SK-N-SH treated with all-trans-retinoic acid at 6 μM for 48 hours (cell line): Measurements from ENCODE around the gene EBF3.
A peak's percentile ranks its signal among the peaks of the same experiment; 100 is the strongest.

ENCODE experiments used
- ATAC-seq: fragments of 200-7000 bp; cut with Tn5 transposase; 3 replicates; pipeline ENCODE4 v1.9.1; 2020; ENCODE audit warnings: mild to moderate bottlenecking, moderate library complexity
- BACH2 ChIP-seq: fragments of 250-450 bp; sonication (Bioruptor Pico); IDR thresholded peaks from 2 replicates; pipeline ENCODE4 v1.9.0; 2021; ENCODE audit warnings: mild to moderate bottlenecking, borderline replicate concordance
- CREB5 ChIP-seq: fragments of 250-450 bp; sonication (Bioruptor Pico); IDR thresholded peaks from 2 replicates; pipeline ENCODE4 v1.5.1; 2020; ENCODE audit warnings: low read depth, mild to moderate bottlenecking, moderate library complexity
- CSRNP3 ChIP-seq: fragments of 250-450 bp; sonication (Bioruptor Pico); IDR thresholded peaks from 2 replicates; pipeline ENCODE4 v1.5.1; 2021; ENCODE audit warnings: mild to moderate bottlenecking, moderate library complexity
- ESRRG ChIP-seq: fragments of 250-450 bp; sonication (Bioruptor Pico); IDR thresholded peaks from 2 replicates; pipeline ENCODE4 v1.6.1; 2021; ENCODE audit warnings: mild to moderate bottlenecking
- GLIS3 ChIP-seq: fragments of 250-450 bp; sonication (Bioruptor Pico); IDR thresholded peaks from 2 replicates; pipeline ENCODE4 v1.5.0; 2020; ENCODE audit warnings: mild to moderate bottlenecking, moderate library complexity
- ISL1 ChIP-seq: fragments of 250-450 bp; sonication (Bioruptor Pico); IDR thresholded peaks from 2 replicates; pipeline ENCODE4 v2.1.2; 2022; ENCODE audit warnings: mild to moderate bottlenecking, moderate library complexity
- PATZ1 ChIP-seq: fragments of 250-450 bp; sonication (Bioruptor Pico); IDR thresholded peaks from 2 replicates; pipeline ENCODE4 v1.8.0; 2020; ENCODE audit warnings: mild to moderate bottlenecking, moderate library complexity, borderline replicate concordance
- POU6F1 ChIP-seq: fragments of 250-450 bp; sonication (Bioruptor Pico); IDR thresholded peaks from 2 replicates; pipeline ENCODE4 v1.8.0; 2021; ENCODE audit warnings: low read depth, mild to moderate bottlenecking, moderate library complexity, borderline replicate concordance
- RARB ChIP-seq: fragments of 250-450 bp; sonication (Bioruptor Pico); IDR thresholded peaks from 2 replicates; pipeline ENCODE4 v1.8.0; 2021; ENCODE audit warnings: mild to moderate bottlenecking, moderate library complexity
- SNAI2 ChIP-seq: fragments of 250-450 bp; sonication (Bioruptor Pico); IDR thresholded peaks from 2 replicates; pipeline ENCODE4 v1.5.0; 2020; ENCODE audit warnings: mild to moderate bottlenecking, moderate library complexity
- TCF4 ChIP-seq: fragments of 250-450 bp; sonication (Bioruptor Pico); IDR thresholded peaks from 2 replicates; pipeline ENCODE4 v1.8.0; 2021; ENCODE audit warnings: mild to moderate bottlenecking, moderate library complexity, borderline replicate concordance
- TOX ChIP-seq: fragments of 250-450 bp; sonication (Bioruptor Pico); IDR thresholded peaks from 2 replicates; pipeline ENCODE4 v1.8.0; 2021; ENCODE audit warnings: mild to moderate bottlenecking, moderate library complexity, borderline replicate concordance
- TSHZ2 ChIP-seq: fragments of 250-450 bp; sonication (Bioruptor Pico); IDR thresholded peaks from 2 replicates; pipeline ENCODE4 v1.5.0; 2020; ENCODE audit warnings: mild to moderate bottlenecking, moderate library complexity
- ZFP3 ChIP-seq: fragments of 250-450 bp; sonication (Bioruptor Pico); IDR thresholded peaks from 2 replicates; pipeline ENCODE4 v1.5.0; 2020; ENCODE audit warnings: mild to moderate bottlenecking, moderate library complexity

Gene EBF3

GRCh38 chr10:129912986-129913695 is 50.9 kb downstream of the EBF3 start (continued):
- TF ChIP-seq SNAI2 (CRISPR knock-in tag) = no peak

GRCh38 chr10:129912166-129912917 is 51.7 kb downstream of the EBF3 start:
- no peak for ATAC-seq
- peak; percentile 69 for TF ChIP-seq TCF4 (CRISPR knock-in tag)
- TF ChIP-seq TSHZ2 = no peak
- TF ChIP-seq SNAI2 (CRISPR knock-in tag) = no peak

- no peak for ATAC-seq
- no peak for TF ChIP-seq BACH2
These were observed 52.5 kb downstream of the EBF3 start for GRCh38 chr10:129911451-129912165.

GRCh38 chr10:129910861-129911260 is 53.2 kb downstream of the EBF3 start:
- ATAC-seq = no peak
- TF ChIP-seq TCF4 (CRISPR knock-in tag) (no peak), TSHZ2 (no peak), ZFP3 (no peak), PATZ1 (CRISPR knock-in tag) (no peak), ESRRG (CRISPR knock-in tag) (no peak), GLIS3 (CRISPR knock-in tag) (no peak), SNAI2 (CRISPR knock-in tag) (no peak), RARB (no peak), ISL1 (no peak), POU6F1 (CRISPR knock-in tag) (no peak), CREB5 (CRISPR knock-in tag) (no peak), CSRNP3 (CRISPR knock-in tag) (no peak), TOX (CRISPR knock-in tag) (no peak)
